WTC11 (cell line): Measurements from ENCODE around the gene ADCY2. TPM values are rescaled to one million over a fixed set of nuclear protein-coding genes. Genes with fewer than 3 reads are reported as not detected.
A peak's percentile ranks its signal among the peaks of the same experiment; 100 is the strongest.

Experiments
- ATAC-seq: fragments of 200-7000 bp; cut with Tn5 transposase; 2 replicates; pipeline ENCODE4 v1.10.0; 2021; ENCODE audit warnings: mild to moderate bottlenecking, moderate library complexity
- CTCF ChIA-PET: fragments of 300-600 bp; sonication (Branson Sonifier 250); formaldehyde crosslinking; loops from one replicate; lab custom pipeline; 2021; ENCODE audit warnings: antibody characterized with exemption; lab: Charles Lee
- POLR2A ChIA-PET: fragments of 350-600 bp; sonication (Branson Sonifier 250); formaldehyde crosslinking; loops from one replicate; lab custom pipeline; 2021; ENCODE audit warnings: antibody characterized with exemption; lab: Charles Lee
- DNase-seq: peaks from one replicate; pipeline ENCODE4 v3.0.0; 2021; ENCODE audit warnings: low spot score
- H3K27ac Mint-ChIP-seq: 2 replicates; pipeline ENCODE4 v1.8.0; 2021; ENCODE audit warnings: mixed read lengths
- H3K27me3 Mint-ChIP-seq: 2 replicates; pipeline ENCODE4 v1.8.0; 2021; ENCODE audit warnings: low read depth, mild to moderate bottlenecking, moderate library complexity, mixed read lengths
- H3K36me3 Mint-ChIP-seq: 2 replicates; pipeline ENCODE4 v1.8.0; 2021; ENCODE audit warnings: mixed read lengths
- H3K4me1 Mint-ChIP-seq: 2 replicates; pipeline ENCODE4 v1.8.0; 2022; ENCODE audit warnings: mixed read lengths
- H3K4me3 Mint-ChIP-seq: 2 replicates; pipeline ENCODE4 v1.8.0; 2021; ENCODE audit warnings: mild to moderate bottlenecking, moderate library complexity, mixed read lengths
- H3K9me3 Mint-ChIP-seq: 2 replicates; pipeline ENCODE4 v1.8.0; 2021; ENCODE audit warnings: mixed read lengths
- CREM ChIP-seq: sonication (generic); formaldehyde crosslinking; IDR thresholded peaks from 2 replicates; pipeline ENCODE4 v1.8.1; 2022; ENCODE audit warnings: mild to moderate bottlenecking, missing genetic modification reagents, moderate library complexity
- ELF4 ChIP-seq: sonication (generic); formaldehyde crosslinking; IDR thresholded peaks from 2 replicates; pipeline ENCODE4 v1.8.1; 2022; ENCODE audit warnings: low read depth, mild to moderate bottlenecking, moderate library complexity, missing genetic modification reagents
- GABPB1 ChIP-seq: sonication (generic); formaldehyde crosslinking; IDR thresholded peaks from 2 replicates; pipeline ENCODE4 v1.8.1; 2023; ENCODE audit warnings: mild to moderate bottlenecking, missing genetic modification reagents
- JAZF1 ChIP-seq: fragments of 250-450 bp; sonication (Bioruptor Pico); IDR thresholded peaks from 2 replicates; pipeline ENCODE4 v1.9.0; 2021; ENCODE audit warnings: moderate library complexity, mild to moderate bottlenecking, inconsistent platforms
- JUN ChIP-seq: sonication (generic); formaldehyde crosslinking; IDR thresholded peaks from 2 replicates; pipeline ENCODE4 v1.8.0; 2023; ENCODE audit warnings: mild to moderate bottlenecking, missing genetic modification reagents
- NFATC4 ChIP-seq: fragments of 250-450 bp; sonication (Bioruptor Pico); IDR thresholded peaks from 2 replicates; pipeline ENCODE4 v1.9.0; 2021; ENCODE audit warnings: mild to moderate bottlenecking
- NFYB ChIP-seq: sonication (generic); formaldehyde crosslinking; conservative IDR thresholded peaks from 2 replicates; pipeline ENCODE4 v1.8.0; 2022; ENCODE audit warnings: low read depth, missing genetic modification reagents
- PRRX2 ChIP-seq: fragments of 250-450 bp; sonication (Bioruptor Pico); IDR thresholded peaks from 2 replicates; pipeline ENCODE4 v1.8.0; 2021; ENCODE audit warnings: mild to moderate bottlenecking
- ZBTB21 ChIP-seq: sonication (generic); formaldehyde crosslinking; IDR thresholded peaks from 2 replicates; pipeline ENCODE4 v1.8.1; 2023; ENCODE audit warnings: mild to moderate bottlenecking, missing genetic modification reagents, borderline replicate concordance
- ZNF138 ChIP-seq: sonication (generic); formaldehyde crosslinking; conservative IDR thresholded peaks from 2 replicates; pipeline ENCODE4 v1.8.1; 2022; ENCODE audit warnings: mild to moderate bottlenecking, moderate library complexity, missing genetic modification reagents
- ZNF232 ChIP-seq: sonication (generic); formaldehyde crosslinking; IDR thresholded peaks from 2 replicates; pipeline ENCODE4 v1.8.0; 2022; ENCODE audit warnings: mild to moderate bottlenecking, missing genetic modification reagents
- total RNA-seq: library from RNA; stranded (reverse); gene quantifications from 3 replicates; pipeline ENCODE4 v1.2.3, GENCODE V29; 2021
- TF ChIP-seq, protein P1 (sequence below): sonication (generic); formaldehyde crosslinking; IDR thresholded peaks from 2 replicates; pipeline ENCODE4 v1.8.1; 2022; ENCODE audit warnings: mild to moderate bottlenecking, moderate library complexity, missing genetic modification reagents
- TF ChIP-seq, protein P2 (sequence below): sonication (generic); formaldehyde crosslinking; IDR thresholded peaks from 2 replicates; pipeline ENCODE4 v1.8.1; 2022; ENCODE audit warnings: mild to moderate bottlenecking, missing genetic modification reagents, moderate library complexity, borderline replicate concordance
- TF ChIP-seq, protein P3 (sequence below): fragments of 250-450 bp; sonication (Bioruptor Pico); IDR thresholded peaks from 2 replicates; pipeline ENCODE4 v1.9.0; 2021; ENCODE audit warnings: mild to moderate bottlenecking
- TF ChIP-seq, protein P4 (sequence below): sonication (generic); formaldehyde crosslinking; IDR thresholded peaks from 2 replicates; pipeline ENCODE4 v1.8.1; 2022; ENCODE audit warnings: low read depth, missing genetic modification reagents, borderline replicate concordance
- TF ChIP-seq, protein P5 (sequence below): sonication (generic); formaldehyde crosslinking; IDR thresholded peaks from 2 replicates; pipeline ENCODE4 v1.8.1; 2023; ENCODE audit warnings: mild to moderate bottlenecking, missing genetic modification reagents, borderline replicate concordance
- TF ChIP-seq, protein P6 (sequence below): fragments of 250-450 bp; sonication (Bioruptor Pico); IDR thresholded peaks from 2 replicates; pipeline ENCODE4 v1.9.0; 2021; ENCODE audit warnings: mild to moderate bottlenecking, borderline replicate concordance
- TF ChIP-seq, protein P7 (sequence below): fragments of 250-450 bp; sonication (Bioruptor Pico); IDR thresholded peaks from 2 replicates; pipeline ENCODE4 v1.9.0; 2021; ENCODE audit warnings: moderate library complexity, mild to moderate bottlenecking, inconsistent platforms, borderline replicate concordance

ADCY2 gene
- total RNA-seq, 1 experiment from 2014 or later: 142 TPM

DNA sequence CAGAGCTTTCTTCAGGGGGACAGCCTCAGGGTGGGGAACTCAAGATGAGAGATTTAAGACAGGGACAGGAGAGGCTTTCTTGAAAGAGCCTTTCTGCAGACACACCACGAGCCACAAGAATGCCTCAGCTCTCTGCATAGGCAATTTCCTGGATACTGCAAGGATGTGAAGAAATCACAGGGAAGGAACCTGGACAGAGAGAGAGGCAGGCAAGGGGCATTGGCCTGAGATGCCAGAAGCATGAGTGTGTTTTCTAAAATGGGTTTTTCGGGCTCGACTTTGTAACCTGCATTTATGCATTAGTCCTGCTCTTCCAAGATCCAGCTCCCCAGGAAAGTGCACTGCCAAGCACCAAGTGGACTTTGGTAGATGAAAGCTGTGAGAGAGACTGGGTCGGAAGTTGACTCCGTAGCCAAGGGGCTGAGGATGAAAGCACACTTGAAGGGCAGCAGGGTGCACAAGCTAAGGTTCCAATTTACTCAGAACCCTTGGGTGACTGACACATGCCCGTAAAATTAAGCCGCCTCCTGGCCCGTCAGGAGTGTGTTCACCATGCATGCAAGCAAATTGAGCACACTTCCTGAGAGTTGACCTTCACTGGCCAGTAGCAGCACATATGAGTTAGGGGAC is 364.1 kb downstream of the ADCY2 start (continued):
- no peak for TF ChIP-seq JAZF1

DNA sequence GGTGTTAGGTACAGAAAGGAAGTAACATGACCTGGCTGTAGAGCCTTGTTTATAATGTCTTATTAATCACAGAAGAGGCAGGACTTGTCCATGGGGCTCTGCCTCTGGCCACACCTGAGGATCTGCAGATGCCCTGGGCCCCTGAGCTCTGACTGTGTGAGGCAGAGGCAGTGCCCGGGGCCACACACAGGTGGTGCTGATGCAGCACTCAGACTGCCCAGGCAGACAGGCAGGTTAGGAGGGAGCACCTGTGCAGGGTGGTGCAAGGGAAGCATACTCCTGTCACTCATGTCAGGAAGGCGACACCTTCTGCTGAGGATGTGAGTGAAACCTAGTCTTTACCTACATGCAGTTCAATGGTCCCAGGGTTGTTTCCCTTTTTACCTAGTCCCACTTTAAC is 366.3 kb downstream of the ADCY2 start:
- H3K4me3 Mint-ChIP-seq: no peak overlapping the region
- H3K36me3 Mint-ChIP-seq: peaks cover 60% of the 10 kb centered on the region
- no peaks in the 10 kb centered on the region; the same call in 1 of the 2 replicates for H3K4me1 Mint-ChIP-seq
- CTCF ChIA-PET: interaction anchor here (0.6 to 1.9 kb wide), 9 partner anchors 10 to 516 kb away, joined by 3 to 7 read pairs (median 3); partner anchors contain the start of gene CFAP90
- no peak for TF ChIP-seq NFYB (CRISPR knock-in tag)
- TF ChIP-seq, protein P1, sequence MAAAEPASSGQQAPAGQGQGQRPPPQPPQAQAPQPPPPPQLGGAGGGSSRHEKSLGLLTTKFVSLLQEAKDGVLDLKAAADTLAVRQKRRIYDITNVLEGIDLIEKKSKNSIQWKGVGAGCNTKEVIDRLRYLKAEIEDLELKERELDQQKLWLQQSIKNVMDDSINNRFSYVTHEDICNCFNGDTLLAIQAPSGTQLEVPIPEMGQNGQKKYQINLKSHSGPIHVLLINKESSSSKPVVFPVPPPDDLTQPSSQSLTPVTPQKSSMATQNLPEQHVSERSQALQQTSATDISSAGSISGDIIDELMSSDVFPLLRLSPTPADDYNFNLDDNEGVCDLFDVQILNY: no peak
- TF ChIP-seq, protein P2, sequence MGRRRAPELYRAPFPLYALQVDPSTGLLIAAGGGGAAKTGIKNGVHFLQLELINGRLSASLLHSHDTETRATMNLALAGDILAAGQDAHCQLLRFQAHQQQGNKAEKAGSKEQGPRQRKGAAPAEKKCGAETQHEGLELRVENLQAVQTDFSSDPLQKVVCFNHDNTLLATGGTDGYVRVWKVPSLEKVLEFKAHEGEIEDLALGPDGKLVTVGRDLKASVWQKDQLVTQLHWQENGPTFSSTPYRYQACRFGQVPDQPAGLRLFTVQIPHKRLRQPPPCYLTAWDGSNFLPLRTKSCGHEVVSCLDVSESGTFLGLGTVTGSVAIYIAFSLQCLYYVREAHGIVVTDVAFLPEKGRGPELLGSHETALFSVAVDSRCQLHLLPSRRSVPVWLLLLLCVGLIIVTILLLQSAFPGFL: no peak
- TF ChIP-seq, protein P3, sequence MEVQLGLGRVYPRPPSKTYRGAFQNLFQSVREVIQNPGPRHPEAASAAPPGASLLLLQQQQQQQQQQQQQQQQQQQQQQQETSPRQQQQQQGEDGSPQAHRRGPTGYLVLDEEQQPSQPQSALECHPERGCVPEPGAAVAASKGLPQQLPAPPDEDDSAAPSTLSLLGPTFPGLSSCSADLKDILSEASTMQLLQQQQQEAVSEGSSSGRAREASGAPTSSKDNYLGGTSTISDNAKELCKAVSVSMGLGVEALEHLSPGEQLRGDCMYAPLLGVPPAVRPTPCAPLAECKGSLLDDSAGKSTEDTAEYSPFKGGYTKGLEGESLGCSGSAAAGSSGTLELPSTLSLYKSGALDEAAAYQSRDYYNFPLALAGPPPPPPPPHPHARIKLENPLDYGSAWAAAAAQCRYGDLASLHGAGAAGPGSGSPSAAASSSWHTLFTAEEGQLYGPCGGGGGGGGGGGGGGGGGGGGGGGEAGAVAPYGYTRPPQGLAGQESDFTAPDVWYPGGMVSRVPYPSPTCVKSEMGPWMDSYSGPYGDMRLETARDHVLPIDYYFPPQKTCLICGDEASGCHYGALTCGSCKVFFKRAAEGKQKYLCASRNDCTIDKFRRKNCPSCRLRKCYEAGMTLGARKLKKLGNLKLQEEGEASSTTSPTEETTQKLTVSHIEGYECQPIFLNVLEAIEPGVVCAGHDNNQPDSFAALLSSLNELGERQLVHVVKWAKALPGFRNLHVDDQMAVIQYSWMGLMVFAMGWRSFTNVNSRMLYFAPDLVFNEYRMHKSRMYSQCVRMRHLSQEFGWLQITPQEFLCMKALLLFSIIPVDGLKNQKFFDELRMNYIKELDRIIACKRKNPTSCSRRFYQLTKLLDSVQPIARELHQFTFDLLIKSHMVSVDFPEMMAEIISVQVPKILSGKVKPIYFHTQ (CRISPR knock-in tag): no peak
- TF ChIP-seq ZNF232 (CRISPR knock-in tag): no peak
- no peak for TF ChIP-seq ELF4 (CRISPR knock-in tag)
- TF ChIP-seq ZNF138 (CRISPR knock-in tag): no peak
- TF ChIP-seq, protein P4, sequence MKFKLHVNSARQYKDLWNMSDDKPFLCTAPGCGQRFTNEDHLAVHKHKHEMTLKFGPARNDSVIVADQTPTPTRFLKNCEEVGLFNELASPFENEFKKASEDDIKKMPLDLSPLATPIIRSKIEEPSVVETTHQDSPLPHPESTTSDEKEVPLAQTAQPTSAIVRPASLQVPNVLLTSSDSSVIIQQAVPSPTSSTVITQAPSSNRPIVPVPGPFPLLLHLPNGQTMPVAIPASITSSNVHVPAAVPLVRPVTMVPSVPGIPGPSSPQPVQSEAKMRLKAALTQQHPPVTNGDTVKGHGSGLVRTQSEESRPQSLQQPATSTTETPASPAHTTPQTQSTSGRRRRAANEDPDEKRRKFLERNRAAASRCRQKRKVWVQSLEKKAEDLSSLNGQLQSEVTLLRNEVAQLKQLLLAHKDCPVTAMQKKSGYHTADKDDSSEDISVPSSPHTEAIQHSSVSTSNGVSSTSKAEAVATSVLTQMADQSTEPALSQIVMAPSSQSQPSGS: no peak
- TF ChIP-seq CREM (CRISPR knock-in tag): no peak
- TF ChIP-seq NFATC4: no peak
- TF ChIP-seq, protein P5, sequence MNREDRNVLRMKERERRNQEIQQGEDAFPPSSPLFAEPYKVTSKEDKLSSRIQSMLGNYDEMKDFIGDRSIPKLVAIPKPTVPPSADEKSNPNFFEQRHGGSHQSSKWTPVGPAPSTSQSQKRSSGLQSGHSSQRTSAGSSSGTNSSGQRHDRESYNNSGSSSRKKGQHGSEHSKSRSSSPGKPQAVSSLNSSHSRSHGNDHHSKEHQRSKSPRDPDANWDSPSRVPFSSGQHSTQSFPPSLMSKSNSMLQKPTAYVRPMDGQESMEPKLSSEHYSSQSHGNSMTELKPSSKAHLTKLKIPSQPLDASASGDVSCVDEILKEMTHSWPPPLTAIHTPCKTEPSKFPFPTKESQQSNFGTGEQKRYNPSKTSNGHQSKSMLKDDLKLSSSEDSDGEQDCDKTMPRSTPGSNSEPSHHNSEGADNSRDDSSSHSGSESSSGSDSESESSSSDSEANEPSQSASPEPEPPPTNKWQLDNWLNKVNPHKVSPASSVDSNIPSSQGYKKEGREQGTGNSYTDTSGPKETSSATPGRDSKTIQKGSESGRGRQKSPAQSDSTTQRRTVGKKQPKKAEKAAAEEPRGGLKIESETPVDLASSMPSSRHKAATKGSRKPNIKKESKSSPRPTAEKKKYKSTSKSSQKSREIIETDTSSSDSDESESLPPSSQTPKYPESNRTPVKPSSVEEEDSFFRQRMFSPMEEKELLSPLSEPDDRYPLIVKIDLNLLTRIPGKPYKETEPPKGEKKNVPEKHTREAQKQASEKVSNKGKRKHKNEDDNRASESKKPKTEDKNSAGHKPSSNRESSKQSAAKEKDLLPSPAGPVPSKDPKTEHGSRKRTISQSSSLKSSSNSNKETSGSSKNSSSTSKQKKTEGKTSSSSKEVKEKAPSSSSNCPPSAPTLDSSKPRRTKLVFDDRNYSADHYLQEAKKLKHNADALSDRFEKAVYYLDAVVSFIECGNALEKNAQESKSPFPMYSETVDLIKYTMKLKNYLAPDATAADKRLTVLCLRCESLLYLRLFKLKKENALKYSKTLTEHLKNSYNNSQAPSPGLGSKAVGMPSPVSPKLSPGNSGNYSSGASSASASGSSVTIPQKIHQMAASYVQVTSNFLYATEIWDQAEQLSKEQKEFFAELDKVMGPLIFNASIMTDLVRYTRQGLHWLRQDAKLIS (CRISPR knock-in tag): no peak
- no peak for TF ChIP-seq JUN (CRISPR knock-in tag)
- no peaks in the 10 kb centered on the region for H3K27me3 Mint-ChIP-seq
- ATAC-seq (peak; percentile 89), DNase-seq (peak; percentile 56)
- POLR2A ChIA-PET: no interaction called here
- H3K27ac Mint-ChIP-seq: no peak overlapping the region
- no peaks in the 10 kb centered on the region for H3K9me3 Mint-ChIP-seq

DNA sequence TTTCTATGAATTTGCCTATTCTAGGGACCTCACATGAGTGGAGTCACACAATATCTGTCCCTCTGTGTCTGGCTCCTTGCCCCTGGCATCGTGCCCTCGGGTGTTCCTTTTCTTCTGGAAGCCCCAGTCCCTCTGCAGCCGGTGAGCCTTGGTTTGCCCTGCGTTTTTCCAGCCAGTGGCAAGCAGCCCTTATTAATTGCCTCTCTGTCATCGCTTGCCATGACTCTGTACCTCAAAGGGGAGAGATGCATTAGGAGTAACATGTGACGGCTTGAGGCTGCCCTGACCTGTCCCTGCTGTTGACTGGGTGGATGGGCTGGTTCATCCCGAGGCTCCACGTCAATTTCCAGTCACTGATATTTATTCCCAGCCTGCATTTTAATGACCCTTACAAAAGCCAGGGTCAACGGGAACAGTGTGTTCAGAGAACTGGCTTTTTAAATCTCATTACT is 367.7 kb downstream of the ADCY2 start:
- ChIA-PET CTCF (no interaction called here), POLR2A (no interaction called here)
- H3K36me3 Mint-ChIP-seq: peaks cover 53% of the 10 kb centered on the region
- no peaks in the 10 kb centered on the region for H3K9me3 Mint-ChIP-seq
- DNase-seq: no peak
- no peaks in the 10 kb centered on the region for H3K27me3 Mint-ChIP-seq
- peak overlapping the region; percentile 54 for H3K27ac Mint-ChIP-seq
- ATAC-seq: no peak
- H3K4me1 Mint-ChIP-seq: no peaks in the 10 kb centered on the region; the same call in 1 of the 2 replicates
- H3K4me3 Mint-ChIP-seq: no peak overlapping the region
- no peak for TF ChIP-seq ZBTB21 (CRISPR knock-in tag)
- no peak for TF ChIP-seq PRRX2 (CRISPR knock-in tag)
- no peak for TF ChIP-seq GABPB1 (CRISPR knock-in tag)
- TF ChIP-seq, protein P6, sequence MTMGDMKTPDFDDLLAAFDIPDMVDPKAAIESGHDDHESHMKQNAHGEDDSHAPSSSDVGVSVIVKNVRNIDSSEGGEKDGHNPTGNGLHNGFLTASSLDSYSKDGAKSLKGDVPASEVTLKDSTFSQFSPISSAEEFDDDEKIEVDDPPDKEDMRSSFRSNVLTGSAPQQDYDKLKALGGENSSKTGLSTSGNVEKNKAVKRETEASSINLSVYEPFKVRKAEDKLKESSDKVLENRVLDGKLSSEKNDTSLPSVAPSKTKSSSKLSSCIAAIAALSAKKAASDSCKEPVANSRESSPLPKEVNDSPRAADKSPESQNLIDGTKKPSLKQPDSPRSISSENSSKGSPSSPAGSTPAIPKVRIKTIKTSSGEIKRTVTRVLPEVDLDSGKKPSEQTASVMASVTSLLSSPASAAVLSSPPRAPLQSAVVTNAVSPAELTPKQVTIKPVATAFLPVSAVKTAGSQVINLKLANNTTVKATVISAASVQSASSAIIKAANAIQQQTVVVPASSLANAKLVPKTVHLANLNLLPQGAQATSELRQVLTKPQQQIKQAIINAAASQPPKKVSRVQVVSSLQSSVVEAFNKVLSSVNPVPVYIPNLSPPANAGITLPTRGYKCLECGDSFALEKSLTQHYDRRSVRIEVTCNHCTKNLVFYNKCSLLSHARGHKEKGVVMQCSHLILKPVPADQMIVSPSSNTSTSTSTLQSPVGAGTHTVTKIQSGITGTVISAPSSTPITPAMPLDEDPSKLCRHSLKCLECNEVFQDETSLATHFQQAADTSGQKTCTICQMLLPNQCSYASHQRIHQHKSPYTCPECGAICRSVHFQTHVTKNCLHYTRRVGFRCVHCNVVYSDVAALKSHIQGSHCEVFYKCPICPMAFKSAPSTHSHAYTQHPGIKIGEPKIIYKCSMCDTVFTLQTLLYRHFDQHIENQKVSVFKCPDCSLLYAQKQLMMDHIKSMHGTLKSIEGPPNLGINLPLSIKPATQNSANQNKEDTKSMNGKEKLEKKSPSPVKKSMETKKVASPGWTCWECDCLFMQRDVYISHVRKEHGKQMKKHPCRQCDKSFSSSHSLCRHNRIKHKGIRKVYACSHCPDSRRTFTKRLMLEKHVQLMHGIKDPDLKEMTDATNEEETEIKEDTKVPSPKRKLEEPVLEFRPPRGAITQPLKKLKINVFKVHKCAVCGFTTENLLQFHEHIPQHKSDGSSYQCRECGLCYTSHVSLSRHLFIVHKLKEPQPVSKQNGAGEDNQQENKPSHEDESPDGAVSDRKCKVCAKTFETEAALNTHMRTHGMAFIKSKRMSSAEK (CRISPR knock-in tag): no peak
- TF ChIP-seq, protein P7, sequence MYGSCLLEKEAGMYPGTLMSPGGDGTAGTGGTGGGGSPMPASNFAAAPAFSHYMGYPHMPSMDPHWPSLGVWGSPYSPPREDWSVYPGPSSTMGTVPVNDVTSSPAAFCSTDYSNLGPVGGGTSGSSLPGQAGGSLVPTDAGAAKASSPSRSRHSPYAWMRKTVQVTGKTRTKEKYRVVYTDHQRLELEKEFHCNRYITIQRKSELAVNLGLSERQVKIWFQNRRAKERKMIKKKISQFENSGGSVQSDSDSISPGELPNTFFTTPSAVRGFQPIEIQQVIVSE (CRISPR knock-in tag): no peak
- TF ChIP-seq JUN (CRISPR knock-in tag): no peak
